AG10803 (cell line): ENCODE data around the gene NUAK1.

Experiments
- DNase-seq: peaks from one replicate; pipeline ENCODE4 v3.0.0; 2010; ENCODE audit warnings: low read depth
- H3K4me3 ChIP-seq: 2 replicates; pipeline ENCODE4 v1.5.1; 2011; ENCODE audit warnings: mild to moderate bottlenecking, low read length, control low read depth
- CTCF ChIP-seq: conservative IDR thresholded peaks from 2 replicates; pipeline ENCODE4 v1.5.1; 2011; ENCODE audit warnings: mild to moderate bottlenecking, low read length, control low read depth, inconsistent platforms

The NUAK1 gene

GRCh38 chr12:106163712-106164111, 25.0 kb upstream of the NUAK1 start:
- H3K4me3 ChIP-seq = no peak overlapping the region
- no peak for TF ChIP-seq CTCF
- DNase-seq = no peak

- no peak for DNase-seq
- no peak for TF ChIP-seq CTCF
- H3K4me3 ChIP-seq = no peak overlapping the region
Measured at GRCh38 chr12:106161491-106161890, 22.7 kb upstream of the NUAK1 start.

GRCh38 chr12:106160915-106161314, 22.2 kb upstream of the NUAK1 start:
- no peak for TF ChIP-seq CTCF
- no peak overlapping the region for H3K4me3 ChIP-seq
- no peak for DNase-seq

- no peak for TF ChIP-seq CTCF
- DNase-seq = no peak
Measured at GRCh38 chr12:106157802-106158201, 19.0 kb upstream of the NUAK1 start.

GRCh38 chr12:106154751-106155273, 16.1 kb upstream of the NUAK1 start:
- no peak for DNase-seq
- H3K4me3 ChIP-seq = no peak overlapping the region
- TF ChIP-seq CTCF = no peak

More at GRCh38 chr12:106157802-106158201, 19.0 kb upstream of the NUAK1 start:
- no peak overlapping the region for H3K4me3 ChIP-seq

GRCh38 chr12:106152334-106152733, 13.6 kb upstream of the NUAK1 start:
- no peak for TF ChIP-seq CTCF
- no peak overlapping the region for H3K4me3 ChIP-seq
- no peak for DNase-seq

GRCh38 chr12:106150555-106150954, 11.8 kb upstream of the NUAK1 start:
- no peak for DNase-seq
- no peak overlapping the region for H3K4me3 ChIP-seq
- no peak for TF ChIP-seq CTCF
